HepG2 (cell line): Measurements from ENCODE around the gene CTXN1. TPM values are rescaled to one million over a fixed set of nuclear protein-coding genes. Genes with fewer than 3 reads are reported as not detected.

Experiments used
- EEA1 ChIP-seq: sonication (generic); formaldehyde crosslinking; IDR thresholded peaks from 2 replicates; pipeline ENCODE4 v1.5.1; 2020; ENCODE audit warnings: mild to moderate bottlenecking, missing genetic modification reagents, borderline replicate concordance
- HNRNPL ChIP-seq: fragments of 200-400 bp; formaldehyde crosslinking; IDR thresholded peaks from 2 replicates; pipeline ENCODE4 v1.6.1; 2017; ENCODE audit warnings: mild to moderate bottlenecking, low read depth, low read length
- HOXA3 ChIP-seq: sonication (generic); formaldehyde crosslinking; IDR thresholded peaks from 2 replicates; pipeline ENCODE4 v1.5.0; 2020; ENCODE audit warnings: missing genetic modification reagents
- KDM1A ChIP-seq: IDR thresholded peaks from 2 replicates; pipeline ENCODE4 v1.6.1; 2016; ENCODE audit warnings: missing compliant biosample characterization
- RBM39 ChIP-seq: fragments of 200-400 bp; formaldehyde crosslinking; IDR thresholded peaks from one replicate; pipeline ENCODE4 v1.6.1; 2018; ENCODE audit warnings: antibody characterized with exemption, mild to moderate bottlenecking, low read depth, low read length; ENCODE audit not compliant: poor library complexity, severe bottlenecking
- ZBTB42 ChIP-seq: sonication (generic); formaldehyde crosslinking; IDR thresholded peaks from 2 replicates; pipeline ENCODE4 v1.5.0; 2020; ENCODE audit warnings: mild to moderate bottlenecking, missing genetic modification reagents
- ZNF24 ChIP-seq: fragments of 450-650 bp; IDR thresholded peaks from 2 replicates; pipeline ENCODE4 v1.6.1; 2017; ENCODE audit warnings: antibody characterized with exemption, mild to moderate bottlenecking
- ZNF619 ChIP-seq: sonication (generic); formaldehyde crosslinking; IDR thresholded peaks from 2 replicates; pipeline ENCODE4 v1.4.0; 2020; ENCODE audit warnings: mild to moderate bottlenecking, missing genetic modification reagents
- ZNF644 ChIP-seq: IDR thresholded peaks from 2 replicates; pipeline ENCODE4 v1.6.1; 2016; ENCODE audit warnings: low read depth
- ZNF772 ChIP-seq: sonication (generic); formaldehyde crosslinking; IDR thresholded peaks from 2 replicates; pipeline ENCODE4 v1.5.0; 2020; ENCODE audit warnings: mild to moderate bottlenecking, missing genetic modification reagents
- polyA plus RNA-seq, 8 experiments: library from polyadenylated mRNA; depleted of rRNA in 3 of 8; stranded (reverse) in 7 of 8; unstranded in 1 of 8; fragments of >200 nt; fragmentation: Illumina TruSeq in 4 of 8; extraction: Trizol in 4 of 8; gene quantifications; 2 replicates each; pipeline versions ENCODE4 v1.2.1 to v1.2.3, GENCODE V29; 2011 to 2016; ENCODE audit warnings: low read depth in 4 of 8, missing spikeins in 1 of 8, mixed read lengths in 1 of 8; ENCODE audit not compliant: insufficient read depth in 1 of 8
- total RNA-seq, 5 experiments: library from RNA; depleted of rRNA; stranded (reverse); fragments of >200 nt; fragmentation: Illumina TruSeq; extraction: Trizol; gene quantifications; 2 replicates each; pipeline ENCODE4 v1.2.3, GENCODE V29; 2016; ENCODE audit warnings: low read depth in 1 of 5
- TF ChIP-seq, protein P1 (sequence below): sonication (generic); formaldehyde crosslinking; IDR thresholded peaks from 2 replicates; pipeline ENCODE4 v1.4.0; 2020; ENCODE audit warnings: mild to moderate bottlenecking, missing genetic modification reagents
- TF ChIP-seq, protein P2 (sequence below): IDR thresholded peaks from 2 replicates; pipeline ENCODE4 v1.6.1; 2012; ENCODE audit warnings: inconsistent platforms
- TF ChIP-seq, protein P3 (sequence below): sonication (generic); formaldehyde crosslinking; IDR thresholded peaks from 2 replicates; pipeline ENCODE4 v1.9.0; 2021; ENCODE audit warnings: mild to moderate bottlenecking, missing genetic modification reagents
- TF ChIP-seq, protein P4 (sequence below): IDR thresholded peaks from 2 replicates; pipeline ENCODE4 v1.6.1; 2016; ENCODE audit warnings: missing compliant biosample characterization, missing genetic modification reagents, borderline replicate concordance

The CTXN1 gene
- total and polyA plus RNA-seq, 2 of the 13 experiments (the other 11 are each of a cell fraction or from before 2014, with no cell fraction given): 0.11 TPM; not detected in 1

DNA sequence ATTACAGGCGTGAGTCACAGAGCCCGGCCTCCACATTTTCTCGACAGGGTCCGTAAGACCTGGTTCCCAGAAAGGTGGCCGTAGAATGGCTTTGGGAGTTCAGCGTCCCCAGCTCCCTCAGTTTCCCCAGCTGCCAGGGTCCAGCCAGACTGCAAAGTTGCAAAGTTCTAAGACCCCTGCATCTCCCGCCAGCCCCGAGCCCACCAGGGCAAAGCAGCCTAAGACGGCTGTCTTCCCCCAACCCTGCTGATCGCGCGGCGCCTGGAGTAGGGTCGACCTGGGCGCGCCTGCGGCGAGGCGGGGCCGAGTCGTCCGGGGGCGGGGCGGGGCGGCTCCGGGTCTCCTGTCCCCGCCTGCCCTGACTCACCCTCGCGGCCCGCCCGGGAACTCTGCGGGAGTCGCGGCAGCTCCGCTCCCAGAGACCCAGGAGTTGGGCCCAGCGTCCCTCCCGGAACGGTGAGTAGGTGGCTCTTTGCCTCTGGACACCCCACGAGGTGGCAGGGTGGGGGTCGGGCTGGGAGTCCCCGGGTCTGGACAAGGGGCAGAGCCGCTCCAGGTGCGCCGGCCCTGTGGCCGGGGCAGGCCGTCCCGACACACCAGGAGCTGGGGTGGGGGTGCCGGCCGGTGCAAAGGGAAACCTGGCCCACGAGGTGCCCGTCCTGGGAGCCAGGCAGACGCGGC lies 37.6 kb downstream of the CTXN1 start, which contains the start of gene LRRC8E (continued):
- no peak for TF ChIP-seq HNRNPL
- TF ChIP-seq, protein P1, sequence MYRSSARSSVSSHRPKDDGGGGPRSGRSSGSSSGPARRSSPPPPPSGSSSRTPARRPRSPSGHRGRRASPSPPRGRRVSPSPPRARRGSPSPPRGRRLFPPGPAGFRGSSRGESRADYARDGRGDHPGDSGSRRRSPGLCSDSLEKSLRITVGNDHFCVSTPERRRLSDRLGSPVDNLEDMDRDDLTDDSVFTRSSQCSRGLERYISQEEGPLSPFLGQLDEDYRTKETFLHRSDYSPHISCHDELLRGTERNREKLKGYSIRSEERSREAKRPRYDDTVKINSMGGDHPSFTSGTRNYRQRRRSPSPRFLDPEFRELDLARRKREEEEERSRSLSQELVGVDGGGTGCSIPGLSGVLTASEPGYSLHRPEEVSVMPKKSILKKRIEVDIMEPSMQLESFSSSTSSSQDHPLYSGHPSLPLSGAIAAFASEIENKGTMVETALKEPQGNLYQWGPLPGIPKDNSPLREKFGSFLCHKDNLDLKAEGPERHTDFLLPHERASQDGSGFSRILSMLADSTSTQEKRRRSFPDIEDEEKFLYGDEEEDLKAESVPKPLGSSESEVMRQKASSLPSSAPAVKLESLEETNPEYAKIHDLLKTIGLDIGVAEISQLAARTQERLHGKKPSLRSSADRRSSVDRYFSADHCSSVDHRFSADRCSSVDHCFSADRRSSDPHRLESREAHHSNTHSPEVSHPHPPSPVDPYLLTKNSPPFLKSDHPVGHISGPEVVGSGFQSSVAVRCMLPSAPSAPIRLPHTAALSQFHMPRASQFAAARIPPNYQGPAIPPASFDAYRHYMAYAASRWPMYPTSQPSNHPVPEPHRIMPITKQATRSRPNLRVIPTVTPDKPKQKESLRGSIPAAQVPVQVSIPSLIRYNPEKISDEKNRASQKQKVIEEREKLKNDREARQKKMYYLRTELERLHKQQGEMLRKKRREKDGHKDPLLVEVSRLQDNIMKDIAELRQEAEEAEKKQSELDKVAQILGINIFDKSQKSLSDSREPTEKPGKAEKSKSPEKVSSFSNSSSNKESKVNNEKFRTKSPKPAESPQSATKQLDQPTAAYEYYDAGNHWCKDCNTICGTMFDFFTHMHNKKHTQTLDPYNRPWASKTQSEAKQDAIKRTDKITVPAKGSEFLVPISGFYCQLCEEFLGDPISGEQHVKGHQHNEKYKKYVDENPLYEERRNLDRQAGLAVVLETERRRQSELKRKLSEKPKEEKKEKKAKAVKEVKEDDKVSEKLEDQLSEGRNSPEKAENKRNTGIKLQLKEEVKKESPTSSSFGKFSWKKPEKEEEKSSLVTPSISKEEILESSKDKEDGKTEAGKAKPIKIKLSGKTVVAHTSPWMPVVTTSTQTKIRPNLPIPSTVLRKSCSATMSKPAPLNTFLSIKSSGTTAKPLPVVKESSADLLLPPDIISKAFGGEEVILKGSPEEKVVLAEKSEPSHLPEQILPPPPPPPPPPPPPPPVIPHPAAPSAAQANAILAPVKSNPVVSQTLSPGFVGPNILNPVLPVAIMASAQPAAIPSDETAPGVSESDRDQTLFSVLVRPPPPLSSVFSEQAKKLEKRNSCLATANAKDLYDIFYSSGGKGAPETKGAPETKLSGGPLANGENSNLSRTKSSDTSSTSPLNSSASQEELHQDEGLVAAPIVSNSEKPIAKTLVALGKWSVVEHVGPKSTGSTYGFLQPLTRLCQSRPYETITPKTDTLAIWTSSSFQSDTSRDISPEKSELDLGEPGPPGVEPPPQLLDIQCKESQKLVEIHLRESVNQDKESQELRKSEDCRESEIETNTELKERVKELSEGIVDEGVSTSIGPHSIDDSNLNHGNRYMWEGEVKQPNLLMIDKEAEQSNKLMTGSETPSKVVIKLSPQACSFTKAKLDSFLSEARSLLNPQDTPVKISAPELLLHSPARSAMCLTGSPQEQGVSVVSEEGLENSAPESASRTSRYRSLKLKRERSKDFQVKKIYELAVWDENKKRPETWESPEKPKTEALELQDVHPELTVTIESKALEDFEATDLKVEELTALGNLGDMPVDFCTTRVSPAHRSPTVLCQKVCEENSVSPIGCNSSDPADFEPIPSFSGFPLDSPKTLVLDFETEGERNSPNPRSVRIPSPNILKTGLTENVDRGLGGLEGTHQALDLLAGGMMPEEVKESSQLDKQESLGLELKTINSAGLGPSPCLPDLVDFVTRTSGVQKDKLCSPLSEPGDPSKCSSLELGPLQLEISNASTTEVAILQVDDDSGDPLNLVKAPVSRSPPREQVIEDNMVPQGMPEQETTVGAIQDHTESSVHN (CRISPR knock-in tag): no peak
- no peak; the same call in 1 of the 2 replicates for TF ChIP-seq HOXA3 (CRISPR knock-in tag)
- TF ChIP-seq ZBTB42 (CRISPR knock-in tag): no peak
- no peak for TF ChIP-seq EEA1 (CRISPR knock-in tag)
- TF ChIP-seq, protein P2, sequence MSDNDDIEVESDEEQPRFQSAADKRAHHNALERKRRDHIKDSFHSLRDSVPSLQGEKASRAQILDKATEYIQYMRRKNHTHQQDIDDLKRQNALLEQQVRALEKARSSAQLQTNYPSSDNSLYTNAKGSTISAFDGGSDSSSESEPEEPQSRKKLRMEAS: peak; percentile 59; the same call in 1 of the 2 replicates
- no peak for TF ChIP-seq ZNF619
- TF ChIP-seq ZNF772 (CRISPR knock-in tag): no peak
- no peak for TF ChIP-seq ZNF24
- TF ChIP-seq RBM39: no peak
- TF ChIP-seq, protein P3, sequence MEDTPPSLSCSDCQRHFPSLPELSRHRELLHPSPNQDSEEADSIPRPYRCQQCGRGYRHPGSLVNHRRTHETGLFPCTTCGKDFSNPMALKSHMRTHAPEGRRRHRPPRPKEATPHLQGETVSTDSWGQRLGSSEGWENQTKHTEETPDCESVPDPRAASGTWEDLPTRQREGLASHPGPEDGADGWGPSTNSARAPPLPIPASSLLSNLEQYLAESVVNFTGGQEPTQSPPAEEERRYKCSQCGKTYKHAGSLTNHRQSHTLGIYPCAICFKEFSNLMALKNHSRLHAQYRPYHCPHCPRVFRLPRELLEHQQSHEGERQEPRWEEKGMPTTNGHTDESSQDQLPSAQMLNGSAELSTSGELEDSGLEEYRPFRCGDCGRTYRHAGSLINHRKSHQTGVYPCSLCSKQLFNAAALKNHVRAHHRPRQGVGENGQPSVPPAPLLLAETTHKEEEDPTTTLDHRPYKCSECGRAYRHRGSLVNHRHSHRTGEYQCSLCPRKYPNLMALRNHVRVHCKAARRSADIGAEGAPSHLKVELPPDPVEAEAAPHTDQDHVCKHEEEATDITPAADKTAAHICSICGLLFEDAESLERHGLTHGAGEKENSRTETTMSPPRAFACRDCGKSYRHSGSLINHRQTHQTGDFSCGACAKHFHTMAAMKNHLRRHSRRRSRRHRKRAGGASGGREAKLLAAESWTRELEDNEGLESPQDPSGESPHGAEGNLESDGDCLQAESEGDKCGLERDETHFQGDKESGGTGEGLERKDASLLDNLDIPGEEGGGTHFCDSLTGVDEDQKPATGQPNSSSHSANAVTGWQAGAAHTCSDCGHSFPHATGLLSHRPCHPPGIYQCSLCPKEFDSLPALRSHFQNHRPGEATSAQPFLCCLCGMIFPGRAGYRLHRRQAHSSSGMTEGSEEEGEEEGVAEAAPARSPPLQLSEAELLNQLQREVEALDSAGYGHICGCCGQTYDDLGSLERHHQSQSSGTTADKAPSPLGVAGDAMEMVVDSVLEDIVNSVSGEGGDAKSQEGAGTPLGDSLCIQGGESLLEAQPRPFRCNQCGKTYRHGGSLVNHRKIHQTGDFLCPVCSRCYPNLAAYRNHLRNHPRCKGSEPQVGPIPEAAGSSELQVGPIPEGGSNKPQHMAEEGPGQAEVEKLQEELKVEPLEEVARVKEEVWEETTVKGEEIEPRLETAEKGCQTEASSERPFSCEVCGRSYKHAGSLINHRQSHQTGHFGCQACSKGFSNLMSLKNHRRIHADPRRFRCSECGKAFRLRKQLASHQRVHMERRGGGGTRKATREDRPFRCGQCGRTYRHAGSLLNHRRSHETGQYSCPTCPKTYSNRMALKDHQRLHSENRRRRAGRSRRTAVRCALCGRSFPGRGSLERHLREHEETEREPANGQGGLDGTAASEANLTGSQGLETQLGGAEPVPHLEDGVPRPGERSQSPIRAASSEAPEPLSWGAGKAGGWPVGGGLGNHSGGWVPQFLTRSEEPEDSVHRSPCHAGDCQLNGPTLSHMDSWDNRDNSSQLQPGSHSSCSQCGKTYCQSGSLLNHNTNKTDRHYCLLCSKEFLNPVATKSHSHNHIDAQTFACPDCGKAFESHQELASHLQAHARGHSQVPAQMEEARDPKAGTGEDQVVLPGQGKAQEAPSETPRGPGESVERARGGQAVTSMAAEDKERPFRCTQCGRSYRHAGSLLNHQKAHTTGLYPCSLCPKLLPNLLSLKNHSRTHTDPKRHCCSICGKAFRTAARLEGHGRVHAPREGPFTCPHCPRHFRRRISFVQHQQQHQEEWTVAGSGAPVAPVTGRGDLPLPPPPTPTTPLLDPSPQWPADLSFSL: no peak
- no peak for TF ChIP-seq ZNF644 (CRISPR knock-in tag)
- no peak for TF ChIP-seq KDM1A (CRISPR knock-in tag)
- TF ChIP-seq, protein P4, sequence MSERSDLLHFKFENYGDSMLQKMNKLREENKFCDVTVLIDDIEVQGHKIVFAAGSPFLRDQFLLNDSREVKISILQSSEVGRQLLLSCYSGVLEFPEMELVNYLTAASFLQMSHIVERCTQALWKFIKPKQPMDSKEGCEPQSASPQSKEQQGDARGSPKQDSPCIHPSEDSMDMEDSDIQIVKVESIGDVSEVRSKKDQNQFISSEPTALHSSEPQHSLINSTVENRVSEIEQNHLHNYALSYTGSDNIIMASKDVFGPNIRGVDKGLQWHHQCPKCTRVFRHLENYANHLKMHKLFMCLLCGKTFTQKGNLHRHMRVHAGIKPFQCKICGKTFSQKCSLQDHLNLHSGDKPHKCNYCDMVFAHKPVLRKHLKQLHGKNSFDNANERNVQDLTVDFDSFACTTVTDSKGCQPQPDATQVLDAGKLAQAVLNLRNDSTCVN (CRISPR knock-in tag): no peak
